HEK293 (cell line): Measurements from ENCODE around the gene SESN2.
A peak's percentile ranks its signal among the peaks of the same experiment; 100 is the strongest.

Source experiments
- CTCF ChIA-PET: fragments of 350-600 bp; formaldehyde crosslinking; extraction: SDS; loops from one replicate; lab custom pipeline; 2021; ENCODE audit warnings: antibody characterized with exemption; lab: Yijun Ruan, JAX
- POLR2A ChIA-PET: fragments of 300-600 bp; formaldehyde crosslinking; extraction: SDS; loops from one replicate; lab custom pipeline; 2020; ENCODE audit warnings: antibody characterized with exemption, inconsistent platforms; lab: Yijun Ruan, JAX
- H3K27ac ChIP-seq: fragments of 200-500 bp; sonication (Bioruptor generic); 2 replicates; pipeline ENCODE4 v1.5.1; 2014; ENCODE audit warnings: low read depth, low read length, control low read depth, inconsistent platforms; ENCODE audit errors: extremely low read depth
- H3K36me3 ChIP-seq, 2 experiments: fragments of 200-500 bp in 1 of 2; sonication (Bioruptor generic) in 1 of 2; 1 replicate in 1 of 2; 2 replicates in 1 of 2; pipeline ENCODE4 v1.5.1; 2014 to 2017; ENCODE audit warnings: inconsistent platforms in 2 of 2, low read length in 2 of 2; ENCODE audit not compliant: control insufficient read depth in 2 of 2, insufficient read depth in 1 of 2
- H3K4me1 ChIP-seq: fragments of 200-500 bp; sonication (Bioruptor generic); 2 replicates; pipeline ENCODE4 v1.5.1; 2014; ENCODE audit warnings: mild to moderate bottlenecking, low read length, inconsistent platforms; ENCODE audit not compliant: control insufficient read depth, insufficient read depth
- H3K4me3 ChIP-seq: 2 replicates; pipeline ENCODE4 v1.5.1; 2011; ENCODE audit warnings: low read depth, mild to moderate bottlenecking, control low read depth, low read length, moderate library complexity
- H3K9me3 ChIP-seq: fragments of 200-500 bp; sonication (Bioruptor generic); 2 replicates; pipeline ENCODE4 v1.5.1; 2014; ENCODE audit warnings: low read depth, low read length, inconsistent platforms; ENCODE audit not compliant: control insufficient read depth, insufficient read depth
- BCL11A ChIP-seq: fragments of 450-650 bp; formaldehyde crosslinking; IDR thresholded peaks from 2 replicates; pipeline ENCODE4 v1.5.1; 2016; ENCODE audit warnings: low read depth, missing biosample characterization, missing genetic modification characterization
- GLI4 ChIP-seq: fragments of 450-650 bp; formaldehyde crosslinking; IDR thresholded peaks from 2 replicates; pipeline ENCODE4 v1.5.1; 2016; ENCODE audit warnings: missing biosample characterization, missing genetic modification characterization
- HOXD13 ChIP-seq: sonication (generic); formaldehyde crosslinking; IDR thresholded peaks from 2 replicates; pipeline ENCODE4 v1.8.0; 2022; ENCODE audit warnings: missing genetic modification reagents, borderline replicate concordance
- PRDM1 ChIP-seq: fragments of 450-650 bp; formaldehyde crosslinking; IDR thresholded peaks from 2 replicates; pipeline ENCODE4; 2016; ENCODE audit warnings: missing biosample characterization, missing genetic modification characterization
- PRDM10 ChIP-seq: fragments of 450-650 bp; formaldehyde crosslinking; IDR thresholded peaks from 2 replicates; pipeline ENCODE4 v1.5.1; 2016; ENCODE audit warnings: missing biosample characterization, missing genetic modification characterization
- SALL2 ChIP-seq: fragments of 450-650 bp; formaldehyde crosslinking; IDR thresholded peaks from 2 replicates; pipeline ENCODE4 v1.5.0; 2017; ENCODE audit warnings: missing biosample characterization, mild to moderate bottlenecking, missing genetic modification characterization, borderline replicate concordance
- SCRT1 ChIP-seq: fragments of 450-650 bp; formaldehyde crosslinking; IDR thresholded peaks from 2 replicates; pipeline ENCODE4 v1.5.1; 2016; ENCODE audit warnings: missing biosample characterization, missing genetic modification characterization, borderline replicate concordance
- SCRT2 ChIP-seq: fragments of 450-650 bp; formaldehyde crosslinking; IDR thresholded peaks from 2 replicates; pipeline ENCODE4 v1.5.1; 2016; ENCODE audit warnings: missing biosample characterization, missing genetic modification characterization
- SP7 ChIP-seq: fragments of 450-650 bp; formaldehyde crosslinking; IDR thresholded peaks from 2 replicates; pipeline ENCODE4 v1.5.1; 2016; ENCODE audit warnings: missing biosample characterization, missing genetic modification characterization
- TCF7L2 ChIP-seq: IDR thresholded peaks from 2 replicates; pipeline ENCODE4 v1.6.1; 2011; ENCODE audit warnings: low read depth, mild to moderate bottlenecking, inconsistent platforms, low read length, moderate library complexity, borderline replicate concordance
- TRIM28 ChIP-seq: IDR thresholded peaks from 2 replicates; pipeline ENCODE4 v1.6.1; 2011; ENCODE audit warnings: low read length, control low read depth, borderline replicate concordance
- YY2 ChIP-seq: fragments of 450-650 bp; formaldehyde crosslinking; IDR thresholded peaks from 2 replicates; pipeline ENCODE4 v1.5.1; 2016; ENCODE audit warnings: missing biosample characterization, missing genetic modification characterization
- ZBTB8A ChIP-seq: fragments of 450-650 bp; formaldehyde crosslinking; IDR thresholded peaks from 2 replicates; pipeline ENCODE4 v1.5.1; 2016; ENCODE audit warnings: missing biosample characterization, missing genetic modification characterization
- ZFHX2 ChIP-seq: fragments of 450-650 bp; formaldehyde crosslinking; conservative IDR thresholded peaks from 2 replicates; pipeline ENCODE4 v1.5.1; 2016; ENCODE audit warnings: missing biosample characterization, missing genetic modification characterization
- ZIC2 ChIP-seq: fragments of 450-650 bp; formaldehyde crosslinking; IDR thresholded peaks from 2 replicates; pipeline ENCODE4 v1.5.1; 2016; ENCODE audit warnings: missing biosample characterization, missing genetic modification characterization
- ZNF157 ChIP-seq: fragments of 450-650 bp; formaldehyde crosslinking; IDR thresholded peaks from 2 replicates; pipeline ENCODE4 v1.5.1; 2016; ENCODE audit warnings: missing biosample characterization, missing genetic modification characterization
- ZNF16 ChIP-seq: fragments of 450-650 bp; formaldehyde crosslinking; IDR thresholded peaks from 2 replicates; pipeline ENCODE4 v1.5.1; 2016; ENCODE audit warnings: low read depth, missing biosample characterization, missing genetic modification characterization
- ZNF18 ChIP-seq: fragments of 450-650 bp; formaldehyde crosslinking; IDR thresholded peaks from 2 replicates; pipeline ENCODE4 v1.5.1; 2016; ENCODE audit warnings: missing biosample characterization, missing genetic modification characterization
- ZNF223 ChIP-seq: fragments of 450-650 bp; formaldehyde crosslinking; IDR thresholded peaks from 2 replicates; pipeline ENCODE4 v1.5.1; 2016; ENCODE audit warnings: missing biosample characterization, missing genetic modification characterization
- ZNF23 ChIP-seq: fragments of 450-650 bp; formaldehyde crosslinking; IDR thresholded peaks from 2 replicates; pipeline ENCODE4 v1.5.1; 2016; ENCODE audit warnings: missing biosample characterization, missing genetic modification characterization, borderline replicate concordance
- ZNF324 ChIP-seq: fragments of 450-650 bp; formaldehyde crosslinking; IDR thresholded peaks from 2 replicates; pipeline ENCODE4 v1.5.1; 2016; ENCODE audit warnings: missing biosample characterization, missing genetic modification characterization
- ZNF416 ChIP-seq: fragments of 450-650 bp; formaldehyde crosslinking; IDR thresholded peaks from 2 replicates; pipeline ENCODE4 v1.5.1; 2016; ENCODE audit warnings: missing biosample characterization, missing genetic modification characterization
- ZNF423 ChIP-seq: fragments of 450-650 bp; formaldehyde crosslinking; IDR thresholded peaks from 2 replicates; pipeline ENCODE4 v1.5.1; 2016; ENCODE audit warnings: missing biosample characterization, missing genetic modification characterization
- ZNF449 ChIP-seq: fragments of 450-650 bp; formaldehyde crosslinking; IDR thresholded peaks from 2 replicates; pipeline ENCODE4 v1.5.1; 2017; ENCODE audit warnings: missing biosample characterization, mild to moderate bottlenecking, missing genetic modification characterization, moderate library complexity
- ZNF514 ChIP-seq: fragments of 450-650 bp; formaldehyde crosslinking; IDR thresholded peaks from 2 replicates; pipeline ENCODE4 v1.5.1; 2016; ENCODE audit warnings: missing biosample characterization, missing genetic modification characterization
- ZNF600 ChIP-seq: fragments of 450-650 bp; formaldehyde crosslinking; IDR thresholded peaks from 2 replicates; pipeline ENCODE4 v1.5.1; 2016; ENCODE audit warnings: missing biosample characterization, missing genetic modification characterization
- ZNF621 ChIP-seq: fragments of 450-650 bp; formaldehyde crosslinking; IDR thresholded peaks from 2 replicates; pipeline ENCODE4 v1.5.1; 2017; ENCODE audit warnings: missing biosample characterization, missing genetic modification characterization
- ZNF660 ChIP-seq: fragments of 450-650 bp; IDR thresholded peaks from 2 replicates; pipeline ENCODE4 v1.5.1; 2018; ENCODE audit warnings: missing biosample characterization, mild to moderate bottlenecking, missing genetic modification characterization
- ZNF670 ChIP-seq: fragments of 450-650 bp; formaldehyde crosslinking; IDR thresholded peaks from 2 replicates; pipeline ENCODE4 v1.5.1; 2016; ENCODE audit warnings: missing biosample characterization, missing genetic modification characterization, low read depth
- ZXDB ChIP-seq: fragments of 450-650 bp; formaldehyde crosslinking; IDR thresholded peaks from 2 replicates; pipeline ENCODE4 v1.5.1; 2016; ENCODE audit warnings: missing biosample characterization, missing genetic modification characterization

The SESN2 gene

GRCh38 chr1:28264897-28265296 is 5.6 kb downstream of the SESN2 start:
- CTCF ChIA-PET = no interaction called here

GRCh38 chr1:28265577-28265976 is 6.3 kb downstream of the SESN2 start:
- POLR2A ChIA-PET = interaction anchor here (1.1 to 2.4 kb wide), 2 partner anchors 16 to 316 kb away, joined by 3 to 8 read pairs; no protein-coding TSS in a partner anchor

More at GRCh38 chr1:28264897-28265296, 5.6 kb downstream of the SESN2 start:
- Histone ChIP-seq H3K27ac (no peak overlapping the region), H3K4me3 (no peak overlapping the region), H3K4me1 (peaks cover 11% of the 10 kb centered on the region), H3K36me3 (peaks cover 0 to 18% of the 10 kb centered on the region in 2 experiments; a peak in 2 of 3 replicates), H3K9me3 (no peaks in the 10 kb centered on the region)
- no peak for TF ChIP-seq GLI4 (tag by site-specific recombination)
- no peak for TF ChIP-seq ZNF670 (tag by site-specific recombination)
- peak; percentile 33; the same call in 1 of the 2 replicates for TF ChIP-seq ZNF600 (tag by site-specific recombination)
- TF ChIP-seq ZNF660 (tag by site-specific recombination) = 0 out of 2 replicates have a peak, but pooled peaks have one; percentile 12
- no peak for TF ChIP-seq ZNF514 (tag by site-specific recombination)
- POLR2A ChIA-PET = interaction anchor here (0.8 to 2.4 kb wide), 3 partner anchors 9 to 317 kb away, joined by 3 to 8 read pairs (median 3); no protein-coding TSS in a partner anchor

GRCh38 chr1:28266920-28267322 is 7.6 kb downstream of the SESN2 start:
- H3K36me3 ChIP-seq = peaks cover 0 to 38% of the 10 kb centered on the region in 2 experiments; a peak in 2 of 3 replicates
- POLR2A ChIA-PET = interaction anchor here (0.9 to 2.4 kb wide), 2 partner anchors 18 to 62 kb away, joined by 4 to 8 read pairs; partner anchors contain the start of gene MED18
- no peak overlapping the region for H3K4me3 ChIP-seq
- no peaks in the 10 kb centered on the region for H3K9me3 ChIP-seq
- peaks cover 11% of the 10 kb centered on the region for H3K4me1 ChIP-seq
- H3K27ac ChIP-seq = no peak overlapping the region
- CTCF ChIA-PET = interaction anchor here (0.9 to 2.6 kb wide), 3 partner anchors 18 to 610 kb away, joined by 3 to 13 read pairs (median 5); no protein-coding TSS in a partner anchor
- TF ChIP-seq ZFHX2 (tag by site-specific recombination) = peak; percentile 22; the same call in 1 of the 2 replicates
- peak; percentile 88 for TF ChIP-seq ZIC2 (tag by site-specific recombination)
- TF ChIP-seq ZNF223 (tag by site-specific recombination) = no peak
- TF ChIP-seq ZNF423 (tag by site-specific recombination) = 0 out of 2 replicates have a peak, but pooled peaks have one; percentile 23
- TF ChIP-seq ZNF449 (tag by site-specific recombination) = peak; percentile 96
- TF ChIP-seq ZNF18 (tag by site-specific recombination) = no peak
- peak; percentile 36; the same call in 1 of the 2 replicates for TF ChIP-seq PRDM10 (tag by site-specific recombination)
- TF ChIP-seq SP7 (tag by site-specific recombination) = no peak

More at GRCh38 chr1:28265577-28265976, 6.3 kb downstream of the SESN2 start:
- H3K4me3 ChIP-seq = no peak overlapping the region
- H3K4me1 ChIP-seq = peaks cover 11% of the 10 kb centered on the region
- CTCF ChIA-PET = interaction anchor here (2.6 kb wide), 1 partner anchor 17 kb away, joined by 13 read pairs; no protein-coding TSS in a partner anchor
- H3K36me3 ChIP-seq = peaks cover 0 to 24% of the 10 kb centered on the region in 2 experiments; a peak in 2 of 3 replicates
- H3K9me3 ChIP-seq = no peaks in the 10 kb centered on the region
- no peak for TF ChIP-seq SALL2 (tag by site-specific recombination)
- no peak for TF ChIP-seq ZNF157 (tag by site-specific recombination)
- peak; percentile 58 for TF ChIP-seq PRDM1 (tag by site-specific recombination)
- peak; percentile 72 for TF ChIP-seq SCRT1
- no peak for TF ChIP-seq ZXDB (tag by site-specific recombination)
- TF ChIP-seq YY2 (tag by site-specific recombination) = no peak
- peak; percentile 83 for TF ChIP-seq ZNF18 (tag by site-specific recombination)
- TF ChIP-seq ZBTB8A (tag by site-specific recombination) = peak; percentile 24; the same call in 1 of the 2 replicates
- TF ChIP-seq ZNF621 (tag by site-specific recombination) = no peak
- no peak for TF ChIP-seq ZNF416 (tag by site-specific recombination)
- TF ChIP-seq BCL11A (tag by site-specific recombination) = no peak
- no peak for TF ChIP-seq ZNF16
- TF ChIP-seq TCF7L2 = no peak
- TF ChIP-seq SCRT2 = peak; percentile 44
- TF ChIP-seq ZIC2 (tag by site-specific recombination) = peak; percentile 40; the same call in 1 of the 2 replicates
- TF ChIP-seq ZNF223 (tag by site-specific recombination) = no peak
- no peak for TF ChIP-seq ZNF23 (tag by site-specific recombination)
- 0 out of 2 replicates have a peak, but pooled peaks have one; percentile 30 for TF ChIP-seq TRIM28
- no peak for TF ChIP-seq ZNF324 (tag by site-specific recombination)
- TF ChIP-seq HOXD13 (CRISPR knock-in tag) = no peak
- H3K27ac ChIP-seq = no peak overlapping the region
